ENCODE measurements around the gene C2orf49.

Gene C2orf49

DNA sequence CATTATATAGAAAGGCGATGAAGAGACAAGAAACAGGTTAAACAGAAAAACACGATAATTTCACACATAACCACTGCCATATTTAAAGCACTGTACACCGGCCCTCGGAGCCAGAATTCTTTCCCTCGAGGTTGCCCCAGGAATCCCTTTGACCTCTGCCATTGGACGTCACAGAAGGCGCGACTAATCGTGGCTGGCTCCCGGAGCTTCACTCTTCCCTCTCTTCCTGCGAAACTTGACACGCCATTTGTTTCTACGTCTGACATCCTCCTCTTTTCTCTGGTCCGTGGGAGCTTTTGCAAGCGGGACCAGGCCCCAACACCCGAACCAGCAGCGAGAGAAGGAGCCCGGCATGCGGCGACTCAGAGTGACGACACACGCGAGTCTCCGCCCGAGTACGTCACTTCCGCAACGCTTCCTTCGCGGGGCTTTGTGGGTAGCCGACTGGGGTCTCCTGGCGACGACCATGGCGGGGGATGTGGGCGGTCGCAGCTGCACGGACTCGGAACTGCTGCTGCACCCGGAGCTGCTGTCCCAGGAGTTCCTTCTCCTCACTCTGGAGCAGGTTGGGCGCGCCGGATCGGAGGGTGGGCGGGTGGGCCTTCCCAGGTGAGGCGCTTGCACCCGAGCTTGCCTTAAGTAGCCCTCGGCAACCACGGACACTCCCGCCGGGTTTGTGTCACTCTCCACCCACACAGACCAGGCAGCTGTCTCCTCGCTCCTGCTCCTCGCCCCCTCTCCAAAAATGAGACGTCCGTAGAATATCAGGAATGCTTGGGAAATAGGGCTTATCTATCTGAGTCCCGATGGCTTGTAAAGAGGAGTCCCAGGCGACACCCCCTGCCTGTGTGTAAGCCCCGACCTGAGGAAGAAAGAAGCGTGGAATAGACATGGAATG is at the start of gene C2orf49:
C2orf49 (plus strand) TSS at position 419 of the 898 bp plus-strand sequence; CDS start at position 467, 48 bp downstream.
- DNase-seq (ENCODE audit: low spot score): peak; percentile 90

DNA sequence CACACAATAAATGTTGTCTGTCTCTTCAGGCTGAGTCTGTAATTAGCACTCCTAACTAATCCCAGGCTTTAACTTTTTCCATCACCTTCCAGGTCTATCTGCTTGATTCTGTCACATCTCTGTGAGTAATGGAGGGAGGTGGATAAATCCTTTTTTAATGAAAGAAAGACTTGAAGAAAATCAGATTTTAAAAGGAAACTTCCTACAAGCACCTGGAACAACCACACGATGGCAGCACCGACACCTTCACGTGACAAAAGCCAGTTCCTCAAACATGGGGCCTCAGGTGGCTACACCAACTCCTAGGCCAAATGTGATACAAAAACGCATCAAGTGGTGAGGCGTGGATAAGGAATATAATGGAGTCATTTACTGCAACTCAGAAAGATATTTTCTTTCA is 49.6 kb upstream of the C2orf49 start:
- DNase-seq (ENCODE audit: low spot score): peak; percentile 17

DNA sequence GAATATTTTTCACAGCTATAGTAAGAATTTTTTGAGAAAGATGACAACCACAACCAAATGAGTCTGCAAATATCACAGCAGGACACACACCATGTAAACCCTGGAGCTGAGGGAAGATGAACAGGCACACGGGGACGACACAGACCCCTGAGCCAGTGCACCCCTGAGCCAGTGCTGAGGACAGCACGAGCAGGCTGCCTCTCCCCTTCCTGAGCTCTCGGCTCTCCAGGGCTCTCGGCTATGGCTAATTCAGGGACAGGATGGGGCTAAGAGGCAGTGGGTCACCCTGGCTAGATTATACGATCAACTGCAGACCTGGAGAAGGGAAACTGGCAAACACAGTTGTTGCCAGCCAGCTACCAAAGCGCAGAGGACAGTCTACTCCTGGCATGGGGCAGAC is 49.2 kb upstream of the C2orf49 start:
- DNase-seq (ENCODE audit: low spot score): no peak

DNA sequence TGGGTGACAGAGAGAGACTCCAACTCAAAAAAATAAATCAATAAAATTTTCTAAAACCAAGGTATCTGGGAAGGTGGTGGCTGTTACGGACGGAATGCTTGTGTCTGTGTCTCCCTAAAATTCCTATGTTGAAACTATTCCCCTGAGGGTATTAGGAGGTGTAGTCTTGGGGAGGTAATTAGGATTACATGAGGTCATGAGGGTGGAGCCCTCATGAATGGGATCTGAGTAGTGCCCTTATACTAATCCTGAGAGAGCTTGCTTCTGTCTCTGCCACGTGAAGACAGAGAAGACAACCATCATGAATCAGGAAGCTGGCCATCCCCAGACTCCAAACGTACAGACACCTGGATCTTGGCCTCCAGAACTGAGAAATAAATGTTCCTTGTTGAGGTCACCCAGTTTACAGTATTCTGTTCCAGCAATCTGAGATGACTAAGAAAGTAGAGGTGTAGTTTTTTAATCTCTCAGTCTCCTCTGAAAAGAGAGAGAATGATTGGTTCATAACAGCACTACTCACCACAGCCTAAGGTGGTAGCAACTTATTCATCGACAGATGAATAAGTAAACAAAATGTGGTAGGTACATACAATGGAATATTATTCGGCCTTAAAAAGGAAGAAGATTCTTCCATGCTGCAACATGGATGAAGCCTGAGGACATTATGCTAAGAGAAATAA is 46.2 kb upstream of the C2orf49 start:
- no peak for DNase-seq (ENCODE audit: low spot score)

DNA sequence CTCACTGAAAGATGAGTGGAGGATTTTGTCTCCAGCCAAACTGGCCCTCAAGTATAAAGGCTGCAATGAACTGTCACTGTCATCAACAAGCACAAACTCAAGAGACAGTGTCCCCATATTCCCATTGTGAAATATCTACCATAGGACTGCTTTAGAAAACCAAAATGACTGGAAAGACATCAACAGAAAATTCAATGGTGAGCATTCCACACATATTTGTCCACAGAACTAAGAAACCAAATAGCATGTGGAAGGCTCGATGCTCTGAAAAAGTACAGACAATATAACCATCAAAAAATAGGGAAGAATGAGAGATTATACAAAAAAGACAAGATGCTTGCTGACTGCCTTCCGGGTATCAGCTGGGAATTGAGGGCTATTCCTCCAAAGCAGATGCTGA is 45.4 kb upstream of the C2orf49 start:
- peak; percentile 52 for DNase-seq (ENCODE audit: low spot score)

DNA sequence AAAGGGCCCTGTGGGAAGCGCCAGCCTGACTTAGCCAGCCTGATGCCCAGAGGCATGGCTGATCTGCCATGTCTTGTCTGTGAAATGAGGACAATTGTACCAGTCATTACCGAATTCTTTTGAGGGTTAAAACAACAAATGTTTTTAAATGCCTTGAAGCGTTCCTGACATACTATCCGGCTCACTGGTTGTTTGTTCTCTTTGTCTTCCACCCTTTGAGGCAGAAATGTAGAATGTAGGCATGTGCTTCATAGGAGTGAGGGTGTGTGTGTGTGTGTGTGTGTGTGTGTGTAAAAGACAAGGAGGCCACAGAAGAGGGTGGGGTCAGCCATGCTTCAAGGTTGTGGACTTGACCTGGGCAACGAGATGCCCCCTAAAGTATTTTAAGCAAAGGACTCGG is 43.3 kb upstream of the C2orf49 start:
- DNase-seq (ENCODE audit: low spot score): no peak

DNA sequence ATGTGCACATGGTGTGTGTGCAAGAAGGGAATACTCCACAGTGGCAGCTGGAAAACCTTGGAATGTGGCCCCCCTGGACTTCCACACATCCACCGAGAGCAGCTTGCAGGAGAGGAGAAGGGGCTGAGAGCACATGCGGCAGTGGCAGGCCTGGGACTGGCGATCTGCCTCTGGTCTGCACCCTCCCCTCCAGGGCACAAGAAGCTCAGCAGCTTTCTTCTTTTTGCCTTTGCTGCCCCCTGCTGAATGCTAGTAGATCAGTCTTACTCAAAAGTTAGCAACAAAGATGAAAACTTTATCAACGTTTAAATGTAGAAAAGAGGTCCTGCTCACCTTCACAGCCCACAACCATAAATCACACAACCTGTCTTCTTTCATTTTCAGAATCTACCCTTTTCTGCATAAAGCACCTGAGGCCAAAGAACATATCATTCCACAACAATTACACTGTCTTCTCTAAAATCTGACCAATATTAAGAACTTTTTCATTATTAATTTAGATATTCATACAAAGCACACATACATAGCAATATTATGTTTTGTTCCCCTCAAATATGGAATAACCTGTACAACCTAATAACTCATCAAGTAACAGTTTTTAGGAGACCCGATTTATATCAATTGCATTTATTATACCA is 42.4 kb upstream of the C2orf49 start:
- peak; percentile 90 for DNase-seq (ENCODE audit: low spot score)

DNA sequence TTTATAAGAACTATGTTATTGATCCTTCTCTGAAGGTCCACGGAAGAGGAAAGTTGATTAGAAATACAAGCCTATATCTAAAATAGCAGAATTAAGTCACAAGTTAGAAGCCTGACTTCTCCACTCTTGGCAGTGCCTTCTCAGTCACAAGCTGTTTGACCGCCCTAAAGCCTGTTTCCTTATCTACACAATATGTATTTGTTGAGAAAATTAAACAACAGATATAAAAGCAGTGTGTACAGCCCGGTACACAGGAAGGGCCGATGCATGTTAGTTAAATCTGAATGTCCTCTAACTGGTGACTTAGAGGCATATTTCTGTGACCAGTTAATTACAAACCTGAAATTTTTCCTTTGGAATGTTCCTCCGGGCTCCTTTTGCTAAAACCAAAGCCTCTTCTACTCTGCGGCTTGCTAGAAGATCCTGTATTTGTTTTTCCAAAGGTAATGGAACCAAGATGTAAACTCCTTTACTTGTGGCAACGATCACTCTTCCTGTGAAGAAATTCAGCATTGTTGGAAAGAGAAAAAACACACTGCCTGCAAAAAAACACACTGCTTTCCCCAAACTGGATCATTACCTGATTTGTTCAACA is 41.2 kb upstream of the C2orf49 start:
- DNase-seq (ENCODE audit: low spot score): no peak

DNA sequence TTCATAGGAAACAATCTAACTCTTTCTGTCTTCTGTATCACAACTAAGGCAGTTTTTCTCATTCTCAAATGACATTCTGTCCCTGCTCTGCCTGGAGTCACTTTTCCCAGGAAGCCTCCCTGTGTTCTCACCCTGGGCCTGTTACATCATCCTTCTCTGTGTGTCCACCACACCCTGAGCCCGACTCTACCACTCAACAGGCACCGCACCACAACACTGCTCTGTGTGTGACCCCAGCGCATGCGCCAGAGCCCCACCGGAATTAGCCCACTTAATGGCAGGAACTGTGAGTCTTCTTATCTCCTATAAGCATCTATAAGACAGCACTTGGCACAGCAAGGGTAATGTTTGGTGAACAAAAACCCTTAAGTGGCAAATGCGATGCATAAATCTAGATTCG is 40.1 kb upstream of the C2orf49 start:
- no peak for DNase-seq (ENCODE audit: low spot score)

DNA sequence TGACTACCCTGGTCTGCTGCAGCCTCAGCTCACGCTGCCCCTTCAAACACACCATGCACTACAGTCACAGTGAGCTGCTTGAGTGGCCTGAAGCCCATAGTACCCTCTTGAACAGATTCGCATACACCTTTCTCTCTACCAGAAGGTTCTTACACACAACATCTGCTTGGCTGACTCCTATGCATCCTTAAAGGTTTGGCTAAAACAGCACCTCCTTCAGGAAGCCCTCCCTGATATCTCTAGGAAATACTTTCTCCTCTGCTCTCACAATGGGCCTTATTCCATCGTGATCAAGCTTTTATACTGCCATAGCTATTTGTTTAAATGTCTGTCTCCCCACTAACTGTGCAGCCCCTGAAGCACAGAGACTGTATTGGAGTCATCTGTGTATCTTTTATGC is 39.3 kb upstream of the C2orf49 start:
- DNase-seq (ENCODE audit: low spot score): no peak

DNA sequence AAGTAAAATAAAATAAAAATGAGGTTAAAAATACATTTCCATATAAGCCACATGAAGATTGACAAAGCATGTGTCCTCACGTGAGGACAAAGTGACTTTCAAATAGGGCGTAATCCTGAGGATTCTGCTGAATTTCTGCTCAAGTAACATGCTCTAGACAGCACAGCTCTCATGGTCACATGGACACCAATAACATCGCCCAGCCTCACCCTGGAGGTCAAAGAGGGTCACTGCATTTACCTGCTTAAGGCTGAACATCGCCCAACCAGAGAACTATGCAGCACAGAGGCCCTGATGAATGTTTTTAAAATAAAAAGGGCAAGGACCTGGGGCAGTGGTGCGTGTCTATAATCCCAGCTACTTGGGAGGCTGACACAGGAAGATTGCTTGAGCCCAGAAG is 38.0 kb upstream of the C2orf49 start:
- DNase-seq (ENCODE audit: low spot score): no peak

DNA sequence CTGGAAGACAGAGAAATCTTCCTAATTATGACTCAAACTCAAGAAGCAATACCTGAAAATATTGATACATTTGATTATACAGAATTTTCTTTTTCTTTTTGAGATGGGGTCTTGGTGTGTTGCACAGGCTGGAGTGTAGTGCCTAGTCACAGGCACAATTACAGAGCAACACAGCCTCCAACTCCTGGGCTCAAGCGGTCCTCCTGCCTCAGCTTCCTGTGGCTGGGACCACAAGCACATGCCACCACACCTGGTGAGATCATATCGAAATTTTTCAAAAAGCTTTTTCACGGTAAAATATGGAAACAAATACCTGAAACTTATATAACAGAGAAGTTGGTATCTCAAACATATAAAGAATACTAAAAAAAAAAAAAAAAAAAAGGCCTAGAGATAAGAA is 35.7 kb upstream of the C2orf49 start:
- DNase-seq (ENCODE audit: low spot score): no peak

DNA sequence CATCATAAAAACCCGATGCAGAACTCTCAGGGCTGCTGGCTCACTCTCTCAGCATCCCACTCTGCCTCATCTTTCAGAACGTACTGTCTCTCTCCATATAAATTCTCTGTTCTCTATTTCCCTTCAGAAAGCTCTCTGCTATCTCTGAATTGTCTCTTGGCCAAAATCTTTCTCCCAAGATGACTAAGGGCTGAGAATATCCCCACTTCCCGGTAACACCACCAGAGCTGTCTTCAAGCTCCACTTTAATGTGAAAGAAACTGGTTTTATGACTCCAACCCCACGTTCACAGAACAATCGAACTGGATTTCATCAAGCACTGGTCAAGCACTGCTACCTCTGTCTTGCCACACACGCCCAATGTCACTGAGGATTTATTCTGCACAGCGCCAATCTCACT is 30.2 kb upstream of the C2orf49 start:
- no peak for DNase-seq (ENCODE audit: low spot score)

DNA sequence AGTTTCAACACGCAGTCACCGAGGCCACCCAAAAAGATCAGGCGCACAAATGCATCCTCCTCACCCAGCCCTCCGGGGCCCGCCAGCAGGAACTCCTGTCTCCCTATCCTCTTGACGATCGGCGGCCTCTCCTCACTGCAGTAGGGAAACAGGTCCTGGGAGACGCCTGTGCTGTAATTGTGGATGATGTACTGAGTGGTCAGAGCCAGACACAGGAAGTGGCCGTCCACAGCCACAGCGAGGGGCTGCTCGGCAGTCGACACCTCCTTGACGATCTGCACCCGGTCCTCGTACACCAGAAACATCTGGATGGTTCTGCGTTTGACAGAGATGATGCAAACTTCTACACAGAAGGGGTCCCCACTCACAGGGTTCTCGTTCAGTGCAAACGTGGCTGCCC is 29.8 kb upstream of the C2orf49 start:
- DNase-seq (ENCODE audit: low spot score): no peak

DNA sequence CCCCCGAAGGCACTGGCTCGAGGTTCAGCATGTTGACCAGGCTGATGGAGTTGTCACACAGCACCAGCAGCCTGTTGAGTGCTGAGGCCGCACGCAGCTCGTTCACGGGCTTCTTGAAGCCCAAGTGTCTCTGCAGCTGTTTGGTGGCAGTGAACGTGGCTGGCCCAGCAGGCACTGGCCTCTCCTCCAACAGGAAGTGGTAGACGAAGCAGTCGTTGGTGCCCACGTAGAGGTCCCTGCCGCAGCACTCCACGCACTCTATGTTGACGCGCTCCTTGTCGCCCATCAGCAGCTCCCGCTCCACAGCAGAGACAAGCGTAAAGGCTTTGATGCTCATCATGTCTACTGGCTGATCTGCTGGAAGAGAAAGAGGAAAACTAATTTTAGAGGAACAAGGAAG is 29.4 kb upstream of the C2orf49 start:
- DNase-seq (ENCODE audit: low spot score): no peak

DNA sequence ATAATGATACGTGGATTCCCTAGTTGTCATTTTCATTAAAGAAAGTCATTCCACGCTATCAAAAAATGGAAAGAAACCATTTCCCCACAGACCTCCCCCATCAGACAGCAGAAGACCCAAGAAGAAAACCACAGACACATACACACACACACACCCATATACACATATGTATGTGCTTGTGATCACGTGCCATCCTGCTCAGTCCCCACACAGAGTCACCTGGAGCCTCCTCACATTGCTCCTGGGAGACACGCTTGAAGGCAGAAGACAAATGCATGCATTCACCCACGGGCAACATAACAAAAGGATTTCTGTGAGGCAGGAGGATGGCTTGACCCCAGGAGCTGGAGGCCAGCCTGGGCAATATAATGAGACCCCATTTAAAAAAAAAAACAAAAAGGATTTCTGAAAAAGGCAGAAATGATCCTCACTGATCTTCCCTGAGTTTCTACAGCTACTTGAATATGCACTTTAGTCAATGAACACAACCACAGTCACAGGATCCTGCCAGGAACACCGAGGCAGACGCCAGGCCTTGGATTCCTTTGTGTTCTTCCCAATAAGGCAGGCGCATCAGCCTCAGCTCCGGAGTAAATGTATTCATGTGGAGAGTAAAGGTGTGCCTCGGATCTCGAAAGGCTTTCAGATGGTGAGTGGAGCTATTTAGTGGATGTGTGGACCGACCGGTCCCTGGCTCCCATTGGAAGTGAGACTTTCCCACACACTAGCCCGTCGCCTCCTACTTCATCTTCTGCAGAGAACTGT is 28.8 kb upstream of the C2orf49 start:
- no peak for DNase-seq (ENCODE audit: low spot score)

DNA sequence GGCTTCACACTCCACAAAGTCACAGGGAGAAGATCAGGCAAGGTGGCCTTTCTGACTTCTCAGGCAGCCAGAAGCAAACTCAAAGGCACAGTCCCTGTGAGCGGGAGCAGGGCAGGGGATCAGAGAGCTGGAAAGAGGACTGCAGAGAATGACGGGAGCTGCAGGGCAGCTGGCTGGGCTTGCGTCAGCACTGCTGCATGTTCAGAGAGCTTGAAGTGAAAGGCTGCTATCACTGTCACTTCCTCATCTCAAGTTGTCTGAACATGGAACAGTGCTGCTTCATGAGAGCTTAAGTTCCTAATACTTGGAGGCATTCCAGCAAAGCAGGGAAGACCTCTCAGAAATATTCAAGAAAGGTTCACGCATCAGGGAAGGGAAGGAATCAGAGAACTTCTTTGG is 28.2 kb upstream of the C2orf49 start:
- no peak for DNase-seq (ENCODE audit: low spot score)

DNA sequence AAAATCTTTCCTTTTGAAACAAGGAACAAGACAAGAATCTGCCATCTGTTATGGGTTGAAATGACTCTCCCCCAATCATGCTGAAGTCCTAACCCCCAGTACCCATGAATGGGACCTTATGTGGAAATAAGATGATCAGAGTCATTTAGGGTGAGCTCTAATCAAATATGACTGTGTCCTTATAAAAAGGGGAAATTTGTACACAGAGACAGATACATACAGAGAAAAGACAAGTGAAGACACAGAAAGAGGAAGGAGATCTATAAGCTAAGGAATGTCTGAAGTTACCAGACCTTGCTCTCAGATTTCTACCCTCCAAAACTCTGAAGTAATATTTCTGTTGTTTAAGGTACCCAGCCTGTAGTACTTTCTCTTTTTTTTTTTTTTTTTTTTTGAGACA is 23.5 kb upstream of the C2orf49 start:
- no peak for DNase-seq (ENCODE audit: low spot score)

DNA sequence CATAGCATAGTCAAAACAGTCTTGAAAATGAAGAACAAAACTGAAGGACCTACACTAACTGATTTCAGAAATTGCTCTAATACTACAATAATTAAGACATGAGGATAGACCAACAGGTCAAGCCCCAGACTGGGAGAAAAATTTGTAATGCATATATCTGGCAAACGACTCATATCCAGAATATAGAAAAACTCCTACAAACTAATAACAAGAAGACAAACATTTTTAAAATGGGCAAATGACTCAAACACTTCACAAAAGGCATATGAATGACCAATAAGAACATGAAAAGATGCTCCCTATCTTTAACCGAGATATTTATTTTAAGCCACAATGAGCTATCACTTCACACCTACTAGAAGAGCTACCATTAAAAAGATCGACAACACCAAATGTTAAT is 22.0 kb upstream of the C2orf49 start:
- DNase-seq (ENCODE audit: low spot score): no peak

DNA sequence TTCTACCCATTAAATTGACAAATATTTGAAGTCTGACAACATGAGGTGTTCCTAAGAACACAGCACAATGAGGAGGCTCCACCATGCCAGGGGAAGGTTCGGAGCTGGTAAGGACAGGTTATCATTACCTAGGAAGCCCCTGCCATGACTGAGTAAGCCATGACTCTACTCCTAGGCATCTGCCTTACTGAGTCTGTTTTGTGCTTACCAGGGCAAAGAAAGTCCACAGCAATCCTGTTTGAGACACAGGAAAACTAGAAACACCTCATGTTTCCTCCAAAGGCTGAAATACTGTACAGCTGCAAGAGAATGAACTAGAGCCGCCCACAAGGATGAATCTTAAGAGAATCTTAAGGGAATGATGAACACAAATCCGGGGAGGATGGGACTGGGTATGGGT is 19.4 kb upstream of the C2orf49 start:
- DNase-seq (ENCODE audit: low spot score): no peak

DNA sequence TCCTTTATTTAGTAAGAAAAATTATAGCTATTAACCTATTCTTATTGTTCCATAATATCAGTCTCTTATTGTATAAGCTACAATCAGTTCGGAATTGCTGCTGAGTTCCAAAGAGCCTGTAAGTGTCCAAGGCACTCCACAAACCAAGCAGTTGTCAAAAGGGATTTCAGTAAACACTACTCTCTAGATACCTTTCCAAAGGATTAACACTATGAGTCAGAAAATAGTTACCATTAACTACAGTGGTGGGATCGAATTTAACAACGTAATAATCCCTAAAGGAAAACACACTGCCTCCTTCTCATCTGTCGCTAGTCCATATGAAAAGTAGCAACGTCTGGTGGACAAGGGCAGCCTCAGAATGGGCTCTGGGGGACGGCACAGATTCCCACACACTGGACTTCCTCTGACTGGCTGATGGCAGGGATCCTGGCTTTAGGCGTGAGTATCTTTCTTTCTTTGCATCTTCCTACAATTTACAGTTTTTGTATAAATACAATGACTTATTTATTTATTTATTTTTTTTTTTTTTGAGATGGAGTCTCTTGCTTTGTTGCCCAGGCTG is 16.6 kb upstream of the C2orf49 start:
- no peak for DNase-seq (ENCODE audit: low spot score)

Data from GM03348 (cell line).